Right atrium auricular region (tissue), 2 donors: ENCODE results near the gene KIF16B. TPM values are rescaled to one million over a fixed set of nuclear protein-coding genes. Genes with fewer than 3 reads are reported as not detected.
A peak's percentile ranks its signal among the peaks of the same experiment; 100 is the strongest.

Experiments used
- DNase-seq: peaks from one replicate; pipeline ENCODE4 v3.0.0-alpha.2; 2019; ENCODE audit warnings: low spot score
- H3K27ac ChIP-seq, 2 donors: fragments of 200-600 bp; sonication (generic); 1 replicate in 1 of 2; 2 replicates in 1 of 2; pipeline ENCODE4 v1.5.1; 2016 to 2019
- H3K27me3 ChIP-seq, 2 donors: fragments of 200-600 bp; sonication (generic); one replicate each; pipeline versions ENCODE4 v1.5.1 to v1.6.0; 2017 to 2019
- H3K36me3 ChIP-seq: fragments of 200-600 bp; sonication (generic); one replicate; pipeline ENCODE4 v1.5.1; 2016
- H3K4me1 ChIP-seq, 2 donors: fragments of 200-600 bp; sonication (generic); one replicate each; pipeline versions ENCODE4 v1.5.1 to v1.6.0; 2017 to 2019
- H3K4me3 ChIP-seq, 2 donors: fragments of 200-600 bp; sonication (generic); 1 replicate in 1 of 2; 2 replicates in 1 of 2; pipeline ENCODE4 v1.5.1; 2017 to 2019; ENCODE audit warnings: mild to moderate bottlenecking in 1 of 2, moderate library complexity in 1 of 2
- H3K9me3 ChIP-seq, 2 donors: fragments of 200-600 bp; sonication (generic); one replicate each; pipeline ENCODE4 v1.5.1; 2019
- CTCF ChIP-seq, 2 donors: fragments of 200-600 bp; sonication (generic); IDR thresholded peaks; one replicate each; pipeline ENCODE4 v1.5.1; 2019; ENCODE audit warnings: antibody characterized with exemption in 2 of 2
- total RNA-seq, 2 donors: library from RNA; depleted of rRNA; stranded (reverse); fragments of >200 nt; gene quantifications; one replicate each; pipeline ENCODE4 v1.1.0, GENCODE V29; 2016

The KIF16B gene
- total RNA-seq, 2 donors from 2014 or later = 11.2 to 23.0 TPM

GRCh38 chr20:16399801-16400200 lies 173.4 kb downstream of the KIF16B start:
- Histone ChIP-seq H3K27ac (no peak overlapping the region), H3K27me3 (no peaks in the 10 kb centered on the region), H3K4me1 (peaks cover 0 to 13% of the 10 kb centered on the region in 2 donors), H3K36me3 (peaks cover 9% of the 10 kb centered on the region), H3K9me3 (no peaks in the 10 kb centered on the region), H3K4me3 (no peak overlapping the region)
- TF ChIP-seq CTCF (IDR thresholded peaks at IDR 0.05) = no peak
- no peak for DNase-seq

- Histone ChIP-seq H3K4me1 (peaks cover 0 to 13% of the 10 kb centered on the region in 2 donors), H3K4me3 (no peak overlapping the region), H3K36me3 (no peaks in the 10 kb centered on the region), H3K9me3 (no peaks in the 10 kb centered on the region), H3K27ac (no peak overlapping the region), H3K27me3 (no peaks in the 10 kb centered on the region)
- peak; percentile 62 for DNase-seq
- no peak for TF ChIP-seq CTCF (IDR thresholded peaks at IDR 0.05)
Observed at GRCh38 chr20:16397086-16397485, 176.2 kb downstream of the KIF16B start.

GRCh38 chr20:16395366-16395765 lies 177.9 kb downstream of the KIF16B start:
- Histone ChIP-seq H3K36me3 (no peaks in the 10 kb centered on the region), H3K9me3 (no peaks in the 10 kb centered on the region), H3K27me3 (no peaks in the 10 kb centered on the region), H3K4me3 (no peak overlapping the region), H3K4me1 (peaks cover 0 to 13% of the 10 kb centered on the region in 2 donors), H3K27ac (no peak overlapping the region)
- DNase-seq = no peak
- no peak for TF ChIP-seq CTCF (IDR thresholded peaks at IDR 0.05)

GRCh38 chr20:16394784-16395183 lies 178.5 kb downstream of the KIF16B start:
- no peak for TF ChIP-seq CTCF (IDR thresholded peaks at IDR 0.05)
- no peak overlapping the region for H3K27ac ChIP-seq
- no peak overlapping the region for H3K4me3 ChIP-seq
- no peak for DNase-seq
- no peaks in the 10 kb centered on the region for H3K9me3 ChIP-seq
- H3K27me3 ChIP-seq = no peaks in the 10 kb centered on the region
- no peaks in the 10 kb centered on the region for H3K36me3 ChIP-seq
- H3K4me1 ChIP-seq = peaks cover 0 to 13% of the 10 kb centered on the region in 2 donors

GRCh38 chr20:16393836-16394235 lies 179.4 kb downstream of the KIF16B start:
- no peaks in the 10 kb centered on the region for H3K27me3 ChIP-seq
- H3K27ac ChIP-seq = no peak overlapping the region
- H3K4me1 ChIP-seq = peaks cover 0 to 13% of the 10 kb centered on the region in 2 donors
- no peak for TF ChIP-seq CTCF (IDR thresholded peaks at IDR 0.05)
- H3K4me3 ChIP-seq = no peak overlapping the region
- H3K9me3 ChIP-seq = no peaks in the 10 kb centered on the region
- no peaks in the 10 kb centered on the region for H3K36me3 ChIP-seq
- DNase-seq = no peak

DNA sequence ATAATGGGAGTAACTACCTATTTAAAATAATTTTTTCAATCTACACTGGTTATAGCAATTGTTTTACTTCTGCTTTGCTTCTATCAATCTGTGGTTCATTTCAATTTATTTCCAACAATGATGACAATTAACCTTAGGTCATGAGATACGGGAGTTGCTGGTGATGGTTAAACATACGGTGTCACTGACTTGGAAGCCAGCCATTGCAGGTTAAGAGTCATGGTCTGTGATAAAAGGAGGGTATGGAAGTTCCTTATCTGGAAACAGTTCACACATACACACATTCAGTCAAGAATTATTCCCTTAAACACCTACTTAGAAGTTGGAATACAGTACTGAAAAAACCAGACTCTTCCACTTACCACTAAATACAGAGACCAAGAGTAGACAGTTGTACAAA lies 180.0 kb downstream of the KIF16B start:
- TF ChIP-seq CTCF (IDR thresholded peaks at IDR 0.05) = no peak
- Histone ChIP-seq H3K4me3 (no peak overlapping the region), H3K27ac (no peak overlapping the region), H3K4me1 (peaks cover 0 to 13% of the 10 kb centered on the region in 2 donors), H3K36me3 (no peaks in the 10 kb centered on the region), H3K27me3 (no peaks in the 10 kb centered on the region), H3K9me3 (no peaks in the 10 kb centered on the region)
- no peak for DNase-seq
